BJ (cell line): ENCODE measurements around the gene NLRP9. TPM values are rescaled to one million over a fixed set of nuclear protein-coding genes. Genes with fewer than 3 reads are reported as not detected.

Experiments used
- CTCF ChIA-PET: fragments of 350-600 bp; formaldehyde crosslinking; extraction: SDS; loops from one replicate; lab custom pipeline; 2021; ENCODE audit warnings: antibody characterized with exemption, inconsistent platforms; lab: Yijun Ruan, JAX
- POLR2A ChIA-PET: fragments of 300-600 bp; sonication (Branson Sonifier 250); formaldehyde crosslinking; extraction: SDS; loops from one replicate; lab custom pipeline; 2021; ENCODE audit warnings: antibody characterized with exemption; lab: Charles Lee
- DNase-seq: peaks from one replicate; pipeline ENCODE4 v3.0.0-alpha.2; 2011; ENCODE audit warnings: low read depth
- H3K27me3 ChIP-seq: 2 replicates; pipeline ENCODE4 v1.6.0; 2011; ENCODE audit warnings: low read length; ENCODE audit not compliant: control insufficient read depth, insufficient read depth
- H3K36me3 ChIP-seq: 2 replicates; pipeline ENCODE4 v1.5.1; 2011; ENCODE audit warnings: low read length; ENCODE audit not compliant: control insufficient read depth, insufficient read depth
- H3K4me3 ChIP-seq: 2 replicates; pipeline ENCODE4 v1.5.1; 2011; ENCODE audit warnings: low read depth, mild to moderate bottlenecking, control low read depth, low read length
- polyA plus RNA-seq: library from polyadenylated mRNA; depleted of rRNA; stranded (reverse); fragments of >200 nt; gene quantifications from 2 replicates; pipeline ENCODE4 v1.2.3, GENCODE V29; 2011
- TF ChIP-seq, protein P1 (sequence below): IDR thresholded peaks from 2 replicates; pipeline ENCODE4 v1.5.1; 2011; ENCODE audit warnings: low read depth, mild to moderate bottlenecking, control low read depth, inconsistent platforms, low read length, moderate library complexity; ENCODE audit not compliant: insufficient read depth

NLRP9 gene
- polyA plus RNA-seq, 1 experiment: not detected

DNA sequence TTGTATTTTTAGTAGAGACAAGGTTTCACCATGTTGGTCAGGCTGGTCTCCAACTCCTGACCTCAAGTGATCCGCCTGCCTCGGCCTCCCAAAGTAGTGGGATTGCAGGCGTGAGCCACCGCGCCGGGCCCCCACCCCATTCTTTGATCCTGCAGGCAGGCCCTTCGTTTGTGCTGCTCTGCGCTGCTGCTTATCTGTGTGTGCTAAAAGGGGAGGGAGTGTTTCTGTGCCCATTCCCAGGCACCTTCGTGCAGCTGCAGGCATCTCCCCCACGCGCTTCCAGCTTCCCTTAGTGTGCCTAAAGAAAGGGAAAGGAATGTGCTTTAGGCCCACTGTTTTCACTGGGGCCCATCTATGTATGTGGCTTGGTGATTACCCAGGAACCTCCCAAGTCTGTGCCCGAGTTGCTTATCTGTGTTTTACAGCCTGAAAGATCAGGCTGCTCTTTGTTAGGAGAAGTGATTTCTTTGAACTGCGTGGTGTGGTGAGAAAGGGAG, 36.0 kb downstream of the NLRP9 start:
- peaks cover 9% of the 10 kb centered on the region for H3K36me3 ChIP-seq
- H3K4me3 ChIP-seq: no peak overlapping the region
- DNase-seq: no peak
- POLR2A ChIA-PET: no interaction called here
- TF ChIP-seq, protein P1, sequence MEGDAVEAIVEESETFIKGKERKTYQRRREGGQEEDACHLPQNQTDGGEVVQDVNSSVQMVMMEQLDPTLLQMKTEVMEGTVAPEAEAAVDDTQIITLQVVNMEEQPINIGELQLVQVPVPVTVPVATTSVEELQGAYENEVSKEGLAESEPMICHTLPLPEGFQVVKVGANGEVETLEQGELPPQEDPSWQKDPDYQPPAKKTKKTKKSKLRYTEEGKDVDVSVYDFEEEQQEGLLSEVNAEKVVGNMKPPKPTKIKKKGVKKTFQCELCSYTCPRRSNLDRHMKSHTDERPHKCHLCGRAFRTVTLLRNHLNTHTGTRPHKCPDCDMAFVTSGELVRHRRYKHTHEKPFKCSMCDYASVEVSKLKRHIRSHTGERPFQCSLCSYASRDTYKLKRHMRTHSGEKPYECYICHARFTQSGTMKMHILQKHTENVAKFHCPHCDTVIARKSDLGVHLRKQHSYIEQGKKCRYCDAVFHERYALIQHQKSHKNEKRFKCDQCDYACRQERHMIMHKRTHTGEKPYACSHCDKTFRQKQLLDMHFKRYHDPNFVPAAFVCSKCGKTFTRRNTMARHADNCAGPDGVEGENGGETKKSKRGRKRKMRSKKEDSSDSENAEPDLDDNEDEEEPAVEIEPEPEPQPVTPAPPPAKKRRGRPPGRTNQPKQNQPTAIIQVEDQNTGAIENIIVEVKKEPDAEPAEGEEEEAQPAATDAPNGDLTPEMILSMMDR: no peak
- CTCF ChIA-PET: interaction anchor here (1.4 kb wide), 1 partner anchor 22 kb away, joined by 3 read pairs; no protein-coding TSS in a partner anchor
- H3K27me3 ChIP-seq: no peaks in the 10 kb centered on the region

DNA sequence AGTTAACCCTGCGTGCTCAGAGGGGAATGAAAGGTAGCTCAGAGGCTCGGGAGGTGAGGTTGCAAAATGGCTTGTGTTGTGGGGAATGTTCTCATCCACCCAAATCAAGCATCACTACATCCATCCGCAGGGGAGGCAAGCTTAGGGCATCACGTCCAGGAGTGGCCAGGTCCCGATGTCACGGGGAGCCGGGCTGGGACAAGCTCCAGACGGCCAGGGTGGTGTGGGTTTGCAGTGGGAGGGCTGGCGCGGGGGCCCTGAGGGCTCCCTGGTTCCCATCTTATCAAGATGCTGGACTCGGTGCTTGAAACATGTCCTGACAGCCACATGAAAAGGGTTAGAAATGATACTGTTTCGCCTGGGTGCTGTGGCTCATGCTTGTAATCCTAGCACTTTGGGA, 37.4 kb downstream of the NLRP9 start:
- TF ChIP-seq, protein P1: no peak
- ChIA-PET CTCF (interaction anchor here (1.4 kb wide), 1 partner anchor 20 kb away, joined by 3 read pairs; no protein-coding TSS in a partner anchor), POLR2A (no interaction called here)
- Histone ChIP-seq H3K4me3 (no peak overlapping the region), H3K36me3 (peaks cover 13% of the 10 kb centered on the region), H3K27me3 (no peaks in the 10 kb centered on the region)
- no peak for DNase-seq

DNA sequence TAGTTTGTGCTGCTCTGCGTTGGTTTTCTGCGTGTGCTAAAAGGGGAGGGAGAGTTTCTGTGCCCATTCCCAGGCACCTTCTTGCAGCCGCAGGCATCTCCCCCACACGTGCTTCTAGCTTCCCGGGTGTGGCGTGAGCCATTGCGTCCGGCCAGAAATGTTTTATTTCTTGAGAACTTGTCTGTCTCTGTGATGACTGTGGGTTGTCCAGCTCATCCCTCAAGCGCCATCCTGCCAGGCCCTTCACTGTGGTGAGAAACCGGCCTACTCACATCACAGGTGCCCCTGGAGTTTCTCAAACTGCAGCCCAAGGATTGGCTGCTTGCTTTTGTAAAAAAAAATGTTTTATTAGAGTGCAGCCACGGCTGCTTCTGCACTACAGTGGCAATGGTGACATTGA, 39.0 kb downstream of the NLRP9 start:
- POLR2A ChIA-PET: no interaction called here
- TF ChIP-seq, protein P1: no peak
- peaks cover 17% of the 10 kb centered on the region for H3K36me3 ChIP-seq
- no peaks in the 10 kb centered on the region for H3K27me3 ChIP-seq
- CTCF ChIA-PET: no interaction called here
- no peak for DNase-seq
- no peak overlapping the region for H3K4me3 ChIP-seq

DNA sequence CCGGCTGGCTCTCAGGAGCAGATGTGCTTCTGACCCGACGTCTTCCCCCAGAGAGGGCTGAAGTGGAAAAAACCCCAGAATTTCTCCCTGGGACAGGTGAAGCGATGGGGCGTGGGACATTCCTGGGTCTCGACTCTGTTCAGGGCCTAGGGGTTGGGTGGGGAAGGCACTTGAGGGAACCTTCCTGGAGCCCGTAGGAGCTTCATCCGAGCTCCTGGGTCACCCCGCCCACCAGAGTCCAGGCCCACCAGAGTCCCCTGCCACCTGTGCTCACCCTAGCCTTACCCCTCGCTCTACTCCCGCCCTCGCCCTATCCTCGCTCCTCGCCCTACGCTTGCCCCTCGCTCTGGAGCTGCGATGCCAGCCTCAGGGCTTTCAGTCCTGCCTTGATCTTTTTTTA, 39.9 kb downstream of the NLRP9 start:
- POLR2A ChIA-PET: no interaction called here

DNA sequence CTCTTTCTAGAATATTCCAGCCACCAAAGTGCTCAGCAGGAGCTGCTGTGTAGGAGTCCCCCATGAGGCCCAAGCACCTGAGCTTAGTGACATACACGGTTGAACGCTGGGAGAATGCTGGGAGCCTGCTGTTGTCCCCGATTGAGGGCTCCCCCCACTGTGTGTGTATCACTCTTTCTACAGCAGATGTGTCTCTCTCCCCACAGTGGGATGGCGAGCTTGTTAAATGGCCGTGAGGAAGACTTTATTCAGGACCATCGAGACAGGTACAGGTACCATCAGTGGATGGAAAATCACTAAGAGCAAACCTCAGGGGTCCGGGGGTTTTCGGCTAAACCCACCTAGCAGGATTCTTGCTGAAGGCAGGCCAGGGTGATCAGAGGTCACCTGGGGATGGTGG, 40.5 kb downstream of the NLRP9 start:
- ChIA-PET POLR2A (no interaction called here), CTCF (no interaction called here)
- Histone ChIP-seq H3K27me3 (no peaks in the 10 kb centered on the region), H3K4me3 (no peak overlapping the region), H3K36me3 (peaks cover 19% of the 10 kb centered on the region)
- DNase-seq: no peak
- TF ChIP-seq, protein P1: no peak

More for the DNA sequence above, 39.9 kb downstream of the NLRP9 start:
- H3K27me3 ChIP-seq: no peaks in the 10 kb centered on the region
- CTCF ChIA-PET: interaction anchor here (0.6 kb wide), 1 partner anchor 120 kb away, joined by 4 read pairs; no protein-coding TSS in a partner anchor
- no peak overlapping the region for H3K4me3 ChIP-seq
- peaks cover 16% of the 10 kb centered on the region for H3K36me3 ChIP-seq
- TF ChIP-seq, protein P1: no peak
- no peak for DNase-seq
